ENCODE data around the gene KIF4A. TPM values are rescaled to one million over a fixed set of nuclear protein-coding genes. Genes with fewer than 3 reads are reported as not detected.
"Not testable (repeated sequence)": the region's sequence is repeated elsewhere in the genome, so short reads cannot be mapped to it uniquely, and the experiment has no call there.

The KIF4A gene
- total RNA-seq, 4 donors from 2014 or later = 0.13 to 0.47 (median 0.17) TPM

GRCh38 chrX:70264784-70265183 lies 25.1 kb upstream of the KIF4A start:
- TF ChIP-seq EP300 (IDR thresholded peaks at IDR 0.05) (no peak), POLR2AphosphoS5 (IDR thresholded peaks at IDR 0.05) (no peak), CTCF (IDR thresholded peaks at IDR 0.05) (no peak), POLR2A (IDR thresholded peaks at IDR 0.05) (no peak)
- Histone ChIP-seq H3K9me3 (no peaks in the 10 kb centered on the region), H3K4me3 (no peak overlapping the region), H3K27me3 (no peaks in the 10 kb centered on the region), H3K27ac (no peak overlapping the region), H3K36me3 (no peaks in the 10 kb centered on the region), H3K4me1 (no peaks in the 10 kb centered on the region)
- no peak for ATAC-seq
- 45 to 52% methylated on average over 3 of the region's 3 CpGs for WGBS, 2 donors (ENCODE audit: low coverage in 1 of 2)

- Histone ChIP-seq H3K27me3 (no peaks in the 10 kb centered on the region), H3K4me1 (no peaks in the 10 kb centered on the region), H3K4me3 (no peak within 1 kb of the TSS), H3K9me3 (no peaks in the 10 kb centered on the region), H3K36me3 (no peaks in the 10 kb centered on the region), H3K27ac (no peak within 1 kb of the TSS)
- ATAC-seq = no peak
- TF ChIP-seq EP300 (IDR thresholded peaks at IDR 0.05) (no peak), POLR2AphosphoS5 (IDR thresholded peaks at IDR 0.05) (no peak), POLR2A (IDR thresholded peaks at IDR 0.05) (no peak), CTCF (IDR thresholded peaks at IDR 0.05) (no peak)
Observed at GRCh38 chrX:70268034-70268433, 21.9 kb upstream of the KIF4A start, which contains the start of gene ARR3. Gene ARR3 (plus strand): TSS chrX:70268334. CDS start chrX:70269386, 1,052 bp downstream.

- not testable (repeated sequence) for H3K27ac ChIP-seq, ATAC-seq, H3K36me3 ChIP-seq
Observed at GRCh38 chrX:70274029-70274428, 15.9 kb upstream of the KIF4A start.

GRCh38 chrX:70279081-70279480 lies 10.8 kb upstream of the KIF4A start:
- Histone ChIP-seq H3K4me1 (no peaks in the 10 kb centered on the region), H3K36me3 (peaks cover 0 to 6% of the 10 kb centered on the region in 2 donors), H3K4me3 (no peak overlapping the region), H3K27me3 (no peaks in the 10 kb centered on the region), H3K27ac (no peak overlapping the region), H3K9me3 (no peaks in the 10 kb centered on the region)
- no peak for TF ChIP-seq EP300 (IDR thresholded peaks at IDR 0.05)
- no peak for TF ChIP-seq POLR2AphosphoS5 (IDR thresholded peaks at IDR 0.05)
- TF ChIP-seq POLR2A (IDR thresholded peaks at IDR 0.05) = no peak
- TF ChIP-seq CTCF (IDR thresholded peaks at IDR 0.05) = no peak
- 77 to 88% methylated on average over 2 to 3 of the region's 3 CpGs for WGBS, 2 donors (ENCODE audit: low coverage in 1 of 2)
- ATAC-seq = no peak

More at GRCh38 chrX:70274029-70274428, 15.9 kb upstream of the KIF4A start:
- not testable (repeated sequence) for H3K4me3 ChIP-seq, H3K9me3 ChIP-seq, H3K4me1 ChIP-seq, H3K27me3 ChIP-seq
- 70 to 72% methylated on average over 4 to 5 of the region's 7 CpGs for WGBS, 2 donors (ENCODE audit: low coverage in 1 of 2)

GRCh38 chrX:70280573-70280972 lies 9.3 kb upstream of the KIF4A start:
- Histone ChIP-seq H3K27me3 (no peaks in the 10 kb centered on the region), H3K4me3 (no peak overlapping the region), H3K4me1 (no peaks in the 10 kb centered on the region), H3K9me3 (no peaks in the 10 kb centered on the region), H3K27ac (no peak overlapping the region), H3K36me3 (peaks cover 0 to 10% of the 10 kb centered on the region in 2 donors)
- no peak for ATAC-seq
- TF ChIP-seq CTCF (IDR thresholded peaks at IDR 0.05) (no peak), POLR2A (IDR thresholded peaks at IDR 0.05) (no peak), POLR2AphosphoS5 (IDR thresholded peaks at IDR 0.05) (no peak), EP300 (IDR thresholded peaks at IDR 0.05) (no peak)
- WGBS, 2 donors (ENCODE audit: low coverage in 1 of 2) = 95% methylated on average over 3 of the region's 3 CpGs; no CpG with 5 or more reads in 1 of the 2 donors

Measured in gastroesophageal sphincter (tissue), 4 donors.